HG03095 (cell line): Measurements from ENCODE around the gene HOXB13.

Source experiments
- ATAC-seq: cut with Tn5 transposase; IDR thresholded peaks from one replicate; pipeline ENCODE4 v1.9.1; 2021; ENCODE audit warnings: moderate library complexity; ENCODE audit not compliant: unreplicated experiment

Gene HOXB13

DNA sequence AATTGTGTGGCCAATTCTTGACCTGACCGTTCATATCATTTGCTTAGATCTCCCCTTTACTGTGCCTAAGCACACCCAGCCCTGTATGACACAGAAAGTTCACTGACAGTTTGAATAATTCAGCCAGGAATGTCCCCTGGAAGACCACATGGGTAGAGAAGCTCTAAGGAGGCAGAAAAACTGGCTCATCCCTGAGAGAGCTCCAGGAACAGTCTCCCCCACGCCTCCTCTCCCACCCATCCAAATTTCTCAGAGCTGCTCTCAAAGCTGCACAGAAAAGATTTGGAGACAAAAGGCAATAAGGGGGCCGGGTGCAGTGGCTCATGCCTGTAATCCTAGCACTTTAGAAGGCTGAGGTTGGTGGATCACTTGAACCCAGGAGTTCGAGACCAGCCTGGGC lies 17.4 kb downstream of the HOXB13 start:
- ATAC-seq = no peak

DNA sequence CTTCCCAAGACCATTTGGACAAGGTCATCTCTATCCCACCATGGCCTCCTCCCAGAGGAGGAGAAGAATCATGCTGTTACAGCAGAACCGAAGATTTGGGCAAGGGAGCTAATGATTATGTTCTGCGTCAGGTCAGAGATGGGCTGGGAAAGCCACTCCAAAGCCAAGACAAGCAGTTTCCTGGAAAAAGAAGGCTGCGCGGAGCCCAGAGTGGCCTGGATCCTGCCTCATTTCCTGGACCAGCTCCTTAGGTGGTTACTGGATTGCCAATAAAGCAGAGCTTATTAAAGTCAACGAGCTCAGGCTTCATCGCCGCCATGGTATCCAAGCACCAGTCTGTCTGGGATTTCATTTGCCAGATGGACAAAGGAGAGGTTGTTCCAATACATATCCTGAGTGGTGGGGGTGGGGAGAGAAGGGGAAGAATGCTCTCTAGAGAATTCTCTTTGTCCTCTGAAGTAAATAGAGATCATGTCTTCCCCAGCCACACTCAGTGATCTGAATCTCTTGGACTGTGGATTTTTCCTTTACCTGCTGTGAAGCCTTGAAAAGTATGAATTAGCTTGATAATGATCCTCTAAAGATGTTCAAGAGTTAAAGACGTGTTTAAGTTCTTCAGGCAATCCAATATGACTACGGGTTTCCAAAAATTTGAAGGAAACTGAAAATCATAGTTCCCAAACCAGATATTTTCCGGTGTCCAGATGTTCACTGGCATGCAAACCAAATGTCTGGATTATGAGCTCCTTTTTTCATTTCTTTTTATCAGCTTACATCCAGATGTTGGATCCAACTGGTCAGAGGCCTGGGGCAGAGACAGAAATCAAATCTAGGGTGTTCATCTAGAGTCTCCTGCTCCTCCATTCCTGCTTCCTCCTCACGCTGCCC lies 23.9 kb downstream of the HOXB13 start:
- no peak for ATAC-seq

DNA sequence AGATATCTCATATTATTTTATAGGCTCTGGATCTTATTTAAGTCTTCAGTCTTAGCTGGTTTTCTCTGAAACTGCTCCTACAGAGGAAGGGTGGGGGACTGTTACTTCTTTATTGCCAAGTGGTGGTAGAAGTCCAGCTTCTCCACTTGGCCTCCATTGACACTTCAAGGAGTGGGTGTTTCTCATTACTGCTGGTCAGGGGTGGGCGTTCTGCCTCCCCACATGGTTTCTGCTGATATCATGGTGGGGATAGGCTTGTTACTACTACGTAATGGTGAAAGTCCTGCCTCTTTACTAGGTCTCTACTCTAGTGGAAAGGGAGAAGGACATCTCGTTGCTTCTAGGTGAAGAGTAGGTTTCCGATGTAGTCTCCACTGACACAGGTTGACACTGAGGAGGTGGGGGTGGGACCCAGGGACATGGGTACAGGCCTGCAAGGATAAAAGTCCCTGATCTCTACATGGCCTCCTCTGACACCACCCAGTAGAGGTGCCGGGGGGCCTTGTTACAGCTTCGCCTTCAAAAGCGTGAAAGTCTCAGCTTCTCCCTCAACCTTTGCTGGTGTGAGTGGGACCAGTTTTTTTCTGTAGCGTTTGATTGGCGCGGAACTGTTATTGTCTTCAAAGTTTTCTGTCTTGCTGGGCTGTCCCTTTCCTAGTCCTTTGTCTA lies 26.6 kb downstream of the HOXB13 start:
- ATAC-seq = no peak

DNA sequence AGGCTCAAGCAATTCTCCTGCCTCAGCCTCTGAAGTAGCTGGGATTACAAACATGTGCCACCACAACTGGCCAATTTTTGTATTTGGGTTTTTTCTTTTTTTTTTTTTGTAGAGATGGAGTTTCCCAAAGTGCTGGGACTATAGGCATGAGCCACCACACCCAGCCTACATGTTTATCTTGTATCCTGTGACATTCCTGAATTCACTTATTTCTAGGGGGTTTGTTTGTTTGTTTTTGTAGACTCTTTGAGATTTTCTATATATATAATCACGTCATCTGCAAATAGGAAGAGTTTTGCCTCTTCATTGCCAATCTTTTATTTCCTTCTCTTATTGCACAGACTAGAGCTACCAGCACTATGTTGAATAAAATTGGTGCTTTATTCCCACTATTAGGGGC lies 35.4 kb downstream of the HOXB13 start:
- ATAC-seq = no peak

DNA sequence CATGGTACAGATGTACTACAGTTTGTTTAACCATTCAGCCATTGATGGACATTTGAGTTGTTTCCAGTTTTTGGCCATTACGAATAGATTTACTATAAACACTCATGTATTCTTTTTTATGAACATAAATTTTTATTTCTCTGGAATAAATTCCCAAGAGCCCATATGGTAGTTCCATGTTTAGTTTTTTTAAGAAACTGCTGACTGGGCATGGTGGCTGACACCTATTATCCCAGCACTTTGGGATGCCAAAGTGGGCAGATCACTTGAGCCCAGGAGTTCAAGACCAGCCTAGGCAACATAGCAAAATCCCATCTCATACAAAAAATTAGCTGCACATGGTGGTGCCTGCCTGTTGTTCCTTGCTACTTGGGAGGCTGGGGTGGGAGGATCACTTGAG lies 36.5 kb downstream of the HOXB13 start:
- no peak for ATAC-seq

DNA sequence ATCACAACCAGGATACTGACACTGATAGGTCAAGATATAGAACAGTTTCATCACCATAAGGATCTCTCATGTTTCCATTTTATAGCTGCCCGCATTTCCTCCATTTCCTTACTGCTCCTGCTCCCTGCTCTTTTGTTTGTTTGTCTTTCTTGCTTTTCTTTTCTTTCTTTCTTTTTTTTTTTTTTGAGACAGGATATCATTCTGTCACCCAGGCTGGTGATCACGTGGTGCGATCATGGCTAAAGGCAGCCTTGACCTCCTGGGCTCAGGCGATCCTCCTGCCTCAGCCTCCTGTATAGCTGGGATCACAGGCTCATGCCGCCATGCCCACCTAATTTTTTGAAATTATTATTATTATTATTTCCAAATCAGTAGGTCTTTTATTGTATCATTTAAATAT lies 37.9 kb downstream of the HOXB13 start:
- ATAC-seq = no peak

DNA sequence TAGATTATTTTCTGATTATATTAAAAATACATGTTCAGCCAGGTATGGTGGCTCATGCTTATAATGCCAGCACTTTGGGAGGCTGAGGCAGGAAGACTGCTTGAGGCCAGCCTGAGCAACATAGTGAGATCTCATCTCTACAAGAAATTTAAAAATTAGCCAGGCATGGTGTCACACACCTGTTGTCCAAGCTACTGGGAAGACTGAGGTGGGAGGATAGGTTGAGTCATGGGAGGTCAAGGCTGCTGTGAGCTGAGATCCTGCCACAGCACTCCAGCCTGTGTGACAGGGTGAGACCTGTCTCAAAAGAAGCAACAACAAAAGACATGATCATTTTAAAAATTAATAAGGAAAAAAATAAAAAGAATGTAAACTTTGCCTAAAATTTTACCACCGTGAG lies 46.9 kb downstream of the HOXB13 start:
- ATAC-seq = no peak

DNA sequence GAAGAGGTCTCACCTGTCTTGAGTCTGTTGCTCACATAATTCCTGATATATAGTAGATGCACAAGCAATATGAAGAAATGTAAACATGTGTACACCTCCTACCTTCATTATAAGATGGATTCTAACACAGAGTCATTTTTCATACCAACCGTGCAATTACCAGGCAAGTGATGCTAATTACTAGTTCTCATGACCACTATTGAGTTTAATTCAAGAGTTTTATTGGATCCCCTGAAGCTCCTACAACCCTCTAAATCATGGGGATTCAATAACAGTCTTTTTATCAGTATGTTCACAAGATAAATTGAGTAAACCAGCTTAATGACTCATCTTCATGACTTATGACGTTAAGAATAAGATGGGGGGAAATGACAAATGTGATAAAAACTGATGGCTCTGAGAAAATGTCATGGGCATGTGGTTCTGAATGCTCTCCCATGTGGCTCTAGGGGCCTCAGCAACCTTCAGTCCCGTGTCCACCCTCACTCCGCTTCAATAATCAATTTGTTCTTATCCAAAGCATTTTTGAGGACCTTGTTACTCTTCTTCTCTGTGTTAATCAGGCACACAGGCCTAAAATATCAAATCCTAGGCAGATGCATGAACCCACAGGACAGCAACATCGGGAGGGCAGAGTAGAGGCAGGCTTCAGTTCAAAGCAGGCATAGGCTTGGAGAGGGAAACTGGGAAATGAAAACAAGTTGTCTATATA lies 49.0 kb downstream of the HOXB13 start:
- ATAC-seq = no peak

DNA sequence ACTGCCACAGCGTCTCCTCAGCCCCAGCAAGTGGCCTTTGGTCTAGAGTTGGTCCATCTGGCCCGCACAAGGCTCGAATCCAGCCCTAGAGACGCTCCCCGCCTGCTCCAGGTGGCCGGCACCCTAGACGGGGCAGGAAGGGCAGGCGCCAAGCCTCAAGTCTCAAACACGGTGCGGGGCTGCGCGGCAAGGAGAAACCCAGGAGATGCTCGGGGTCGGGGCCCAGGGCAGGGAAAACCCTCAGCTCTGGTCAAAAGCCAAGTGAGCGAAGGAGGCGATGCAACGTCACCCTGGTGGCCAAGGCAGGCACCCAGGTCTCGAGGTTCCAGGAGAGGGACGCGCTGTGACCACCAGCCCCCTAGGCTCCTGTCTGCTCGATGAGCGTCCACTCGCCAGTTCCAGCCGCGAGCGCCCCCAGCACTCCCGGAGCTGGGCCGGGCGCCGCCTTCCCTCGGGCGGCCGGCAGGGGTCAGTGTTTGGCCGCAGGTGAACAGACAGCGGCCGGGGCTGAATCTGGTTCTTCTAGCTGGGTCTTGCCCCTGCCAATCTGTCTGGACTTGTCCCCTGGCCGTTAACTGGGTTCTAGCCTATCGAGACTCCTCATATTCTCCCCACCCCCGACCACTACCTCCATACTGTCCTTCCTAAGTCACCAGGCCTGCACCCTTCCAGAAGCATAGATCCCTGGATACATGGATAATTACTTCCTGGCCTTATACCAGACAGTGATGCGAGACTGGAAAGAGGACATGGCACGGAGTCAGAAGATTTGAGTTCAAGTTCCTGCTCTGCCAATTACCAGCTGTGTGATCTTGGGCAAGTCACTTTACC lies 50.2 kb downstream of the HOXB13 start:
- no peak for ATAC-seq

DNA sequence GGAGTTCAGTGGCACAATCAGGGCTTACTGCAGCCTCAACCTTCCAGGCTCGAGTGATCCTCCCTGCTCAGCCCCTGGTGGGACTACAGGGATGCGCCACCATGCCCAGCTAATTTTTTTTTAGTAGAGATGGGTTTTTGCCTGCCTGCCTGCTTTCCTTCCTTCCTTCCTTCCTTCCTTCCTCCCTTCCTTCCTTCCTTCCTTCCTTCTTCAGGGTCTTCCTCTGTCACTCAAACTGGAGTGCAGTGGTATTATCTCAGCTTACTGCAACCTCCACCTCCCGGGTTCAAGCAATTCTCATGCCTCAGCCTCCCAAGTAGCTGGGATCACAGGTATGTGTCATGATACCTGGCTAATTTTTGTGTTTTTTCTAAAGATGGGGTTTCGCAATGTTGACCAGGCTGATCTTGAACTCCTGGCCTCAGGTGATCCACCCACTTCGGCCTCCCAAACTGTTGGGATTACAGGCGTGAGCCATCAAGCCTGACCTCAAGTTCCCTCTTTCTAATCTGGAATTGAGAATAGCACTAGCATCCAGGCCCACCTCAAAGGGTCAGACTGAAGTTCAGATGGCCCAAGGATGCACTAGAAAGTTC lies 51.5 kb downstream of the HOXB13 start:
- ATAC-seq = no peak
